GM21526 (cell line): ENCODE measurements around the gene TBX21.

Source experiments
- ATAC-seq: cut with Tn5 transposase; IDR thresholded peaks from one replicate; pipeline ENCODE4 v1.9.1; 2021; ENCODE audit warnings: moderate library complexity; ENCODE audit not compliant: unreplicated experiment, low FRiP score

Gene TBX21

GRCh38 chr17:47697906-47698711, 34.9 kb upstream of the TBX21 start:
- ATAC-seq = no peak

GRCh38 chr17:47698749-47699535, 34.1 kb upstream of the TBX21 start:
- ATAC-seq = no peak

- ATAC-seq = no peak
Observed at GRCh38 chr17:47699536-47699840, 33.5 kb upstream of the TBX21 start.

GRCh38 chr17:47700471-47701449, 32.3 kb upstream of the TBX21 start:
- ATAC-seq = no peak

GRCh38 chr17:47701608-47702007, 31.4 kb upstream of the TBX21 start:
- ATAC-seq = no peak

GRCh38 chr17:47702391-47702995, 30.5 kb upstream of the TBX21 start:
- ATAC-seq = no peak

- no peak for ATAC-seq
Observed at GRCh38 chr17:47703191-47703591, 29.8 kb upstream of the TBX21 start.

- no peak for ATAC-seq
Observed at GRCh38 chr17:47703671-47704070, 29.4 kb upstream of the TBX21 start.

GRCh38 chr17:47704116-47704515, 28.9 kb upstream of the TBX21 start:
- no peak for ATAC-seq

GRCh38 chr17:47704736-47705135, 28.3 kb upstream of the TBX21 start:
- ATAC-seq = no peak

- ATAC-seq = no peak
Observed at GRCh38 chr17:47705536-47706530, 27.2 kb upstream of the TBX21 start.

- ATAC-seq = no peak
Observed at GRCh38 chr17:47707056-47707804, 25.8 kb upstream of the TBX21 start.

- ATAC-seq = no peak
Observed at GRCh38 chr17:47707884-47708283, 25.2 kb upstream of the TBX21 start.

- no peak for ATAC-seq
Observed at GRCh38 chr17:47708312-47708863, 24.6 kb upstream of the TBX21 start.

- no peak for ATAC-seq
Observed at GRCh38 chr17:47708864-47709541, 24.0 kb upstream of the TBX21 start.

- no peak for ATAC-seq
Observed at GRCh38 chr17:47709594-47709993, 23.4 kb upstream of the TBX21 start.

GRCh38 chr17:47711366-47712099, 21.5 kb upstream of the TBX21 start:
- no peak for ATAC-seq
